HS-5 (cell line): ENCODE measurements around the gene DIP2A.
"Not testable (repeated sequence)": the region's sequence is repeated elsewhere in the genome, so short reads cannot be mapped to it uniquely, and the experiment has no call there.

Source experiments
- DNase-seq: peaks from one replicate; pipeline ENCODE4 v3.0.0-alpha.2; 2012; ENCODE audit warnings: low read depth

DIP2A gene

GRCh38 chr21:46448108-46448507, 10.6 kb upstream of the DIP2A start:
- no peak for DNase-seq

GRCh38 chr21:46448855-46449254, 9.8 kb upstream of the DIP2A start:
- DNase-seq = not testable (repeated sequence)

GRCh38 chr21:46452710-46453109, 6.0 kb upstream of the DIP2A start:
- no peak for DNase-seq

GRCh38 chr21:46454142-46454541, 4.5 kb upstream of the DIP2A start:
- no peak for DNase-seq

GRCh38 chr21:46454634-46455390, 3.9 kb upstream of the DIP2A start:
- no peak for DNase-seq

GRCh38 chr21:46455575-46456385, 2.9 kb upstream of the DIP2A start:
- DNase-seq = peak; percentile 36

GRCh38 chr21:46456750-46457149, 1.9 kb upstream of the DIP2A start:
- DNase-seq = no peak

GRCh38 chr21:46457801-46458314, 833 bp upstream of the DIP2A start:
- peak; percentile 8 for DNase-seq

- DNase-seq = no peak
Observed at GRCh38 chr21:46459024-46459355, 299 bp downstream of the DIP2A start.

GRCh38 chr21:46459356-46460112, 843 bp downstream of the DIP2A start:
- DNase-seq = no peak

GRCh38 chr21:46461909-46462308, 3.2 kb downstream of the DIP2A start:
- no peak for DNase-seq

GRCh38 chr21:46465153-46465552, 6.5 kb downstream of the DIP2A start:
- DNase-seq = not testable (repeated sequence)

GRCh38 chr21:46465651-46466050, 7.0 kb downstream of the DIP2A start:
- DNase-seq = no peak

GRCh38 chr21:46468108-46468774, 9.6 kb downstream of the DIP2A start:
- DNase-seq = no peak

GRCh38 chr21:46469275-46469674, 10.6 kb downstream of the DIP2A start:
- no peak for DNase-seq

- no peak for DNase-seq
Observed at GRCh38 chr21:46471514-46471913, 12.8 kb downstream of the DIP2A start.

- no peak for DNase-seq
Observed at GRCh38 chr21:46472246-46472645, 13.6 kb downstream of the DIP2A start.

- DNase-seq = no peak
Observed at GRCh38 chr21:46474382-46474781, 15.7 kb downstream of the DIP2A start.

- DNase-seq = no peak
Observed at GRCh38 chr21:46475296-46475695, 16.6 kb downstream of the DIP2A start.

GRCh38 chr21:46477765-46478164, 19.1 kb downstream of the DIP2A start:
- DNase-seq = peak; percentile 28

GRCh38 chr21:46478910-46479309, 20.2 kb downstream of the DIP2A start:
- no peak for DNase-seq

GRCh38 chr21:46480466-46480865, 21.8 kb downstream of the DIP2A start:
- no peak for DNase-seq
